ENCODE data around the gene FAM89B.
"Not testable (repeated sequence)": the region's sequence is repeated elsewhere in the genome, so short reads cannot be mapped to it uniquely, and the experiment has no call there.

The FAM89B gene

DNA sequence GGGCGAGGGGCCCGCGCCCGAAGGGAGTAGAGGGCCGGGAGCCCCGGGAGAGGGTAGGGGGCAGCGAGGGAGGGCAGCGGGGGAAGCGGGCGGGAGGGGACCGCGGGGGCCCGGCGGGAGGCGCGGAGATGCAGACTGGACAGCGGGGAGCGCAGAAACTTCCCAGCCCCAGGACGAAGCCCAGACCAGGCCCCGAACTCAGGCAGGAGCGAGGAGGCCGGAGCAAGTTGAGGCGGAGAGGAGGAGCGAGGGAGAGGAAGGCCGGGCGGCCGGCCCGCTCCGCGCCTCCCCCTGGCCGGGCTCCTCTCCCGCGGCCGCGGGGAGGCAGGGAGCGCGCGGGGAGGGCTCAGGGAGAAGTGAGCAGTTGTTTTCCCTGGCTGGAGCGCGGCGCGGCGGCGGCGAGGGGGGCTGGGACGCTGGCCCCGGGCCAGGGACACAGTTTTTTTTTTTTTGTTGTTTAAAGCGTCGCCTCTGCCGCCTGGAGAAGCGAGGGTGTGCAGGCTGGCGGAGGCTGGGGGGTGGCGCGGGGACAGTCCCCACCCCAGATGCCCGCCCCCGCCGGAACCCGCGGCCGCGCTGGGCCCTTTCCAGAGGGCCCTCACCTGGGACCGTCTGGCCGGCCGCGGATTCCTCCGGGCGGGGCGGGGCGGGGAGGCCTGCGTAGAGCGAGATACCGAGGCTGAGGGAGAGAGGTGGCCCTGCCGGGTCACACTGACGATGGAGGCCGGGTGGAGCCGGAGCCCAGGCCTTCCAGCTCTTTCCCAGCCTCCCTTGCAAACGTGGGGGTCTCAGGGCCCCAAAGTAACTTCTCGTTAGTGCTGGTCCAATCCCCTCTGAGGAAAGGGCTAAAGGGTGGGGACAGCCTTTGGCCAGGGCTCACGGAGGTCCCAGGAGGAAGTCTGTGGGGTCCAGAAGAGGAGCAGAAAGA lies 14.1 kb upstream of the FAM89B start, which contains the start of gene LTBP3:
LTBP3 (minus strand) TSS at position 358 of the 928 bp plus-strand sequence. CDS start 400 bp downstream, outside the sequence.
- peak; percentile 66 for DNase-seq

DNA sequence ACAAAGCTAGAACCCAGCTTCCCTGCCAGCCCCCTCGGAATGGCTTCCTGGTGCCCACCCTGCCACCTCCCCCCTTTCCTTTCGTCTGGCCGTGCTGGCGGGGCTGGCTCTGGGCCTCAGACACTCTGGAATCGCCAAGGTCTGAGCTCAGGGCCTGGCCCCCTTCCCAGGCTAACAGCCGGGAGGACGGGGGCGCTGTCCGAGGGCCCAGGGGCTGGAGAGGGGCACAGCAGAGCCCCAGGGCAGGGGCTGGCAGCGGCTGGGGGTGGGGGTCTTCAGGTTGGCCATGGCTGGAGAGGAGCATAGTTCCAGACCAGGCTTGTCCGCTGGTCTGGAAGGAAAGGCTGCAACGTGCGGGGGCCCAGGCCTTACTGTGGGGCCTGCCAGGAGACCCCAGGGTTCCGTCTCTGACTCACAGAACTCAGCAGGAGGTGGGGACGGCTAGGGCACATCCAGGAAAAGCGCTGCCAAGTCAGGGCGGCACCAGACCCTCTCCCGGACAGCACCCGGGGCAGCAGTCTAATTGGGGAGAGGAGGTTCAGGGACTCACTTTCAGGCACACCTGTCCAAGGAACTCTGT lies 13.3 kb upstream of the FAM89B start:
- DNase-seq = peak; percentile 69

DNA sequence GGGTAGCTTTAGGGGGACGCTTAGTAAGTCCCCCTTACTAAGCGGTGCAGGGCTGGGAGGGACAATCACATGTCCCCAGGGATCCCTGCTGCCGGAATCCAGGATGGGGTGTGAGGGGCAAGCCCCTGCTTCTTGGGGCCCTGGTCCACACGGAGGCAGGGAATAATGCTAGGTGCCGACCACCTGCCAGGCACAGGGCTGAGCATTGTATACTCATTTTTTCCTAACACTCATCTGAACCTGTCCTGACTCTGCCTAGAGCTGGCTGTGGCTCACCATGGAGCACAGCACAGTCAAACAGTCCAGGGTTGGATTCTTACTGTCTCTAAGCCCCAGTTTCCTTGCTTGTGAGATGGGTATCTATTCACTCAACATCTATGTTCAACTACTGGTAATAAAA lies 12.8 kb upstream of the FAM89B start:
- peak; percentile 58 for DNase-seq

DNA sequence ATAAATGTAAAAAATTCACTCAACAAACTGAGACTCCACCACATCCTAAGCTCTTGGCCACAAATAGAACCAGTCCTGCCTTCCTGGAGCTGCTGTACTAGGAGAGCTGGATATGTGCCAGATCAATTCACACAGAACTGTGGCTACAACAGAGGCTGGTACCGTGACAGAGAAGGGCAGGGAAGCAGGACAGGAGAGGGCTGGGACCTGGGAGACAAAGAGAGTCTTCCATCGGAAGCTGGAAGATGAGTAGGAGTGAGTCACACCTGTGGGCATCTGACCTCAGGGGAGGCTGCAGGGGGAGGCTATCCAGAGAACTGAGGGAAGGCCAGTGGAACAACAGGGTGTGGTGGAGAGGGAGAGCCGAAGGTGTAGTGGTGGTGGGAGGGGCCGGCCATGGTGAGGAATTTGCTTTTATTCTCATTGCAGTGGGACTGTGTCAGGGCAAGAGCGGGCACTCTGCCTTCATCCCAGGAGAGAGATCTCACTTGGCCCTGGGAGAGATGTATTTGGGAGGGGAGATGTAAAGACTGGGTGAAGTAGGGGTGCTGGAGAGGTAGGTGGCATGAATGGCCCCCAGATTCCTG lies 12.3 kb upstream of the FAM89B start:
- no peak for DNase-seq

DNA sequence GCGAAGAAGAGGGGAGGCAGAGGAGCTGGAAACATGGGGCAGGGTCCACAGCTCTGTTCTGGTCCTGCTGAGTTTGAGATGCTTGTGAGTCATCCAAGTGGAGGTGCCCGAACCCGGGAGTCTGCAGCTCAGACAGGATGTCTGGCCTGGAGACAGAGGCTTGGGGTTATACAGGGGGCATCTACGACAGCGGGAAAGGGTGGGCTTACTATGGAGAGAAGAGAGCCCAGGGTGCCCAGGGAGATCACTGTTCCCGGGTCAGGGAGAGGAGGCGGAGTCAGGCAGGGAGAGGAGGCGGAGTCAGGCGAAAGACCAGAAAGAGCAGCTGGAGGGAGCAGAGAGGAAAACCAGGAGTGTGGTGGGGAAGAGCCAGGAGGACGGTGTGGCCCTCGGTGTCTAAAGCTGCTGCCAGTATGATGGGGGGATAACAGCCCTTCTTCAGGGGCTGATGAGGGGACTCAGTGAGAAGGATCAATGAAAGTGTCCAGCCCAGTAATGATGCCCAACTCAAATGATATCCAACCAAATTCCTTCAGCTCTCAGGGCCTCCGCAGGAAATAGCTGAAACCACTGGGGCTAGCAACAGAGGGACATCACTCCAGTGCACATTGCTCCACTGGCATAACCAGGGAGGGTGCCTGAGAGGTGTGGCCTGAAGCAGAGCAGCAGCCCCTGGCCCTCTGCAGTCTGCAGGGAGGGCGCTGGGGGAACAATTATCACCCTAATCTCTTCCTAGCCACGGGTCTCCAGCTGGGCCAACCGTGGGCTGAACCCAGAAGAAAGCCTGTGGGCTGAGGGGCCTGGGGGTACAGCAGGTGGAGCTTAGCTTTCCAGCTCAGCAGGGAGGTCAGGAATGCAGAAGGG lies 11.6 kb upstream of the FAM89B start:
- no peak for DNase-seq

DNA sequence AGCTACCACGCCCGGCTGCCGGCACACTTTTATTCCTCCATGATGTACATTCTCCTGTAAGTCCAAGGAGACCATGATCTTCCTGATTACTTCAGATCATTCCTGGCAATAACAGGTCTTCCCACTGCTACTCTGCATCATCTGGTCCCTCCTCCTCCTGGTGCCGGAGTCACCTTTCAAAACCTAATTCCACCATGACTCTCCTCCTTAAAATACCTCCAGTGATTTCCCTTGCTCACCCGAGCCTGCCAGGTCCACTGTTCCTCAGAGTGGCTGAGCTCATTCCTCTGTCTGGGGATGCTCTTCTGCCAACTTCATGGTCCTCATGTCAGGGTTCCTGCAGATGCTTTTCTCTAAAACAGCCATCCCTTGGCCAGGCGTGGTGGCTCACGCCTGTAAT lies 10.3 kb upstream of the FAM89B start:
- DNase-seq = no peak

DNA sequence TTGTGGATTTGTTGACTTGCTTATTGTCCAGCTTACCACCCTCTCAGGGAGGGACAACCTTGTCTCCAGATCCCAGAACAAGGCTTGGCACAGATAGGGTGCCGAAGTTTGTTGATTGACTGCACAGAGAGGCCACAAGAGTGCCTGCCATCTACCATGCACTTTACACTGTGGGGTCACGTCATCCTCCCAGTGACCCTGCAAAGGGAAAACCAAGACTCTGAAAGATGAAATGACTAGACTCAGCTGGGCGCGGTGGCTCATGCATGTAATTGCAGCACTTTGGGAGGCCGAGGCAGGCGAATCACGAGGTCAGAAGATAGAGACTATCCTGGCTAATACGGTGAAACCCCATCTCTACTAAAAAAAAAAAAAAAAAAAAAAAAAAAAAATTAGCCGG lies 9.6 kb upstream of the FAM89B start:
- no peak for DNase-seq

DNA sequence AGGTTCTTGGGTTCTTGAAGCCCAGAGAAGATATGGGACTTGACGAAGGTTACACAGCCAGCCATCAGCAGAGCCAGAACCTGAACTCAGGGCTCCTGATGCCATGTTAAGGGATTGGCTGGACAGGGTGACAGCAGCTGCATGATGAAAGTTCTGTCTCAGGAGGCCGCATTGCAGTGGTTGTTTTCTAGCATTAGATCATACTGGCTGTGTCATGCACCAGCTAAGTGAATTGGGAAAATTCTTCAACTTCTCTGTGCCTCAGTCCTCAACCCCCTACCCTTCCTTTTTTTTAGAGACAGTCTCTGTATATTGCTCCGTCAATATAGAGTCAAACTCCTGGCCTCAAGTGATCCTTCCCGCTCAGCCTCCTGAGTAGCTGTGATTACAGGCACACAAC lies 8.7 kb upstream of the FAM89B start:
- no peak for DNase-seq

DNA sequence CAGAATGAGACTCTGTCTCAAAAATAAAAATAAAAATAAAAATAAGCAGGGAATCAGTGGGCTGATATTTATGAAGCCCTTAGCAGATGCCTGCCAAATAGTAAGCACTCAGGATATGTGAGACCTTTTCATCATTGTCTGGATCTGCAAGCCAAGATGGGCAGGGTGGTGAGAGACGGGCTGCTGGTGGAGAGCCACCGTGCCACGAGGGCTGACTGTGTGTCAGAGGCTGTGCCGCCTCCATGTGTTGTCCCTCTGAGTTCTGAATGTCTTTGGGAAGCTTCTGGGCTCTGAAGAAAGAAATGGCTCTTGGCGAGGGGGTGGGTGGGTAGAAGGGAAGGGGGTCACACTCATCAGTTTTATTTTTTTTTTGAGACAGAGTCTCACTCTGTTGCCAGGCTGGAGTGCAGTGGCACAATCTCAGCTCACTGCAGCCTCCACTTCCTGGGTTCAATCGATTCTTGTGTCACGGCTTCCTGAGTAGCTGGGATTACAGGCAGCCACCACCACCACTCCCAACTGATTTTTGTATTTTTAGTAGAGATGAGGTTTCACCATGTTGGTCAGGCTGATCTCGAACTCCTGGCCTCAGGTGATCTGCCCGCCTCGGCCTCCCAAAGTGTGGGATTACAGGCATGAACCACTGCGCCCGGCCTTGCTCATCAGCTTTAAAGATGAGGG lies 7.3 kb upstream of the FAM89B start:
- not testable (repeated sequence) for DNase-seq

DNA sequence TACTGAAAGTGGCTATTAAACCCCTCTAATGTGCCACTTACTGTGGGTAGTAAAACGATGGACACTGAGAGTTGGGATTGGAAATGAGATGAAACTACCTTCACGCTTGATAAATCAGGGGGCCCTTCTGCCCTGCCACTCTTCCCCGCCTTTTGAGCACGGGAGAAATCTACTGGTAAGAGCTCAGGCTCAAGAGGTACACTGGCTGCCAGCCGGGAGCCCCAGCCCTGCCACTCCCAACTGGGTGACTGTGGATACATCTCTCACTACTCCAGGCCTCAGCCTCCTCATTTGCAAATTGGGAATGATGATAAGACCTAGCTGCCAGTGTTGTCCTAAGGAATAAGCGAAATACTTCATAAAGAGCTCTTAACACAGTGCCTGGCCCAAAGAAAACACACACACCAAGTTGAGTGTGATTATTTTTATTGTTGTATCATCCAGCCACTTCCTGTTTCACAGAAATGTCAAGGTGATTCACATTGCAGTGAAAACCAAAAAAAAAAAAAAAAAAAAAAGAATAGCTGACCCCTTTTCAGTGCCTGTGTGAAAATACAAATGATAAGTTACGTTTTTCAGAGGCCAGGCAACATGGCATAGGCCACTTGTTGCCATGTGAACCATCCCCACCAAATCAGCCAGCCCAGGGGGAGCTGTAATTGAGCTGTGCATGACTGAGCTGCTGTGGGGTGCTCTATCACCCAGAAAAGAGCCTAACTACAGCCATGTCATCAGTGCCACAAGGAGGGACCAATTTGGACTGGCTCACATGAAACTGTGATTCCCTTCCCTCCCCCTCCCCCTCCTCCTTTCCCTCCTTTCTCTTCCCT lies 6.5 kb upstream of the FAM89B start:
- DNase-seq = no peak

DNA sequence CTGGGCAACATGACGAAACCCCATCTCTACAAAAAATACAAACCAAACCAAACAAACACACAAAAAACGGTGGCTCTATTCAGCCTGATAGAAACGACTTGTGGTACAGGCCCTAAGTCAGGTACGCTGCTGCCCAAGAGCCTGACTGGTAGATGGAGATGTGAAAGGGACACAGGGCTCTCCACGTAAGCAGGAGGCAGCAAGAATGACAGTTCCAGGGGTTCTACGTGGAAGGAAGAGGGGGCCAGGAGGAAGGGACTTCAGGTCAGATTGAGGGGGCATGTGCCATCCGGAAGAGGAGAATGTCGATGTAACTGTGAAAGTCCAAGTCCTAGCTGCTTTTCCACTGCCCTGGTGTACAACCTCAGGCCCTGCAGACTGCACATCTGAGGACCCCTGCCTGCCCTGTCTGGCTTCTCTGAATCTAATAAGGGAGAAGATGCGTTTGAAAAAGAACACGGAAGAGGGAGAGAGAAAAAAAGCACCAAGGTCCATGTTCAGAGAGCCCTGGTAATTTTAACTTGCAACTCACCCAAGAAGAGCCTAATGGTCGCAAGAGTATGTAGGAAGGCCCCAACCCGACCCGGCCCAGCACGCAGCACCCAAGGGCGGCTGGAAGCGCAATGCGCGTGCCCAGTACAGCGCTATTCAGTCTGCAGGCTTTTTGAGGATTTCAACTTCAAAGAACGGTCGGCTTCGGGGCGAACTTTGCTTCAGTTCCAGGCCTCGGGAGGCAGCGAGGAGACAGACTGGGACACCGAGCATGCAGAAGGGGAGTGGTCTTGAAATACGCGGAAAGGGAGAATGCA lies 3.0 kb upstream of the FAM89B start:
- DNase-seq = no peak

DNA sequence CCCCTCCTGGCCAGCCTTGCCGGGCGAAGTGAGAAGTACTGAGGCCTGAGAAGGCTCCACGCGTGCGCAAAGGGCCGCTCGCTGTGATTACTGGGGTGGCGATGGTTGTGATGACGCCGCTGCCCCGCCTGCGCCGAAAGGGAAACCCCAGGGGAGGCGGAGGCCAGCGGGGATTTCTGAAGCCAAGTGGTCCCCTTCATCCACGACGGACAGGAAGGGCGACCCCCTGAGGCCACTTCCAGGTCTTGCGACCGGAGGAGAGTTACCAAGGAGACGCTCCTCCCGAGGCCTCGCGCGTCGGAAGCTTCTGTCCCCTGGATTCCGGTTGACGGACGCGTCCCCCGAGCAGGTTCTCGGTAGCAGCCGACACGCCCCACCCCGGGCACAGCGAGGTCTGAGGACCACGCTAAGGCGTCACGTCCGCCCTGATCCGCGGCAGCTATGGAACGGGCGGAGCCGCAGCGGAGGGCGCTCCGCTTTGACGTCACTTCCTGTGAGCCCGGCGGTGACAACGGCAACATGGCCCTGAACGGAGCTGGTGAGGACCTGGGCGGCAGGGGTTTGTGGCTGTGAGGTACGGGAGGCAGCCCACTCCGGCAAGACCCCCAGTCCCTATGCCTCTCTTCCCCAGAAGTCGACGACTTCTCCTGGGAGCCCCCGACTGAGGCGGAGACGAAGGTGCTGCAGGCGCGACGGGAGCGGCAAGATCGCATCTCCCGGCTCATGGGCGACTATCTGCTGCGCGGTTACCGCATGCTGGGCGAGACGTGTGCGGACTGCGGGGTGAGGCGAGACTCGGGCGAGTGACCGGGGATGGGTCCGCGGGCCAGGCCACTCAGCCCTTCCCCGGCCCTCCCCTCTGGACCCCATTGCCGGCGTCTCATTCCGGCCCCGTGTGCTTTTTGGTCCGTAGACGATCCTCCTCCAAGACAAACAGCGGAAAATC lies 2.1 kb upstream of the FAM89B start, which contains the start of gene ZNRD2:
ZNRD2 (plus strand) TSS at position 505 of the 946 bp plus-strand sequence; CDS start at position 520, 15 bp downstream.
- peak; percentile 98 for DNase-seq

DNA sequence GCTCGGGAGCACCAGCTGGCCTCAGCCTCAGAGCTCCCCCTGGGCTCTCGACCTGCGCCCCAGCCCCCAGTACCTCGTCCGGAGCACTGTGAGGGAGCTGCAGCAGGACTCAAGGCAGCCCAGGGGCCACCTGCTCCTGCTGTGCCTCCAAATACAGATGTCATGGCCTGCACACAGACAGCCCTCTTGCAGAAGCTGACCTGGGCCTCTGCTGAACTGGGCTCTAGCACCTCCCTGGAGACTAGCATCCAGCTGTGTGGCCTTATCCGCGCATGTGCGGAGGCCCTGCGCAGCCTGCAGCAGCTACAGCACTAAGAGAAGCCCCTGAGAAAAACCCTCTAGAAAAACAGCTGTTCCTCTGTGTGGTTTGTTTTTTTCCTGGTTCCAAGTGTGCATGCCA lies 918 bp upstream of the FAM89B start:
- DNase-seq = no peak

DNA sequence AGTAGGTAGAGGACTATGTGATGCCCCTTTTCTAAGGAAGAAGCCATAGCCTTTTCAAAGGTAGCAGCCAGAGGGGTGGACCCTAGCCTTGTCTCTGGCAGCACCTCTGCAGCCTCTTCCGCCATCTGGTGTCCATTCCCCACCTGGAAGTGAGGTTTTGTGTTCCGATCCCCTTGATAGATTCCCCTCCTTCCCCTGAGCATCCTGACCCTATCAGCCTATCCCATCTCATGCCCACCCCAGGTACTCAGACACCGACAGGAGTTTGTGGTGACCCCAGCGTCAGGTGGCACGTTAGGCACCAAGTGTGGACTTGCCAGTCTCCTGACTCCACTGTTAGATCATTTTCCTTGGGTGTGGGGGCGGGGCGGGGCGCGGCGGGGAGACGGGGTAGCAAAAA lies 398 bp upstream of the FAM89B start:
- DNase-seq = no peak

DNA sequence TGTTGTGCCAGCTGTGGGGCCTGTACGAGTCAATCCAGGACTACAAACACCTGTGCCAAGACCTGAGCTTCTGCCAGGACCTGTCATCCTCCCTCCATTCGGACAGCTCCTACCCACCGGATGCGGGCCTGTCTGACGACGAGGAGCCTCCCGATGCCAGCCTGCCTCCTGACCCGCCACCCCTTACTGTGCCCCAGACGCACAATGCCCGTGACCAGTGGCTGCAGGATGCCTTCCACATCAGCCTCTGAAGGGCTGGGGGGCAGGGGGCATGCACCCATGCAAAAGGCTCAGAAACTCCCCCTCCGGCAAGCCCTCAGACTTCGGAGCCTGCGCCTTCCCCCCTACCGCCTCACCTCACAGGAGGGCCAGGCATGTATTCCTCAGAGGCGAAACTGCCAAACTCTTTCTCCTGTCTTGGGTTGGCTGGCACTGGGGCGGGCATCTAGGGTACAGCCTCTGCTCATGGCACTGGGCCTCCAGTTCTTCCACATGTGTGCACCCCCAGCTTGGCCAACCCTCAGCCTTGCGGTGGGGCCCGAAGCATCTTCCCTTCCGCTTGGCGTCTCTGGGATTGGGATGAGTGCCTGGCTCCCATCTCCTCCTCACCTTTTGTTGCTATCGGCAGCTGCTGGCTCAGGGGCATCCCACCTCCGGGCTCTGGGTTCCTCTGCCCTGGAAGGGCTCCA lies 1.2 kb downstream of the FAM89B start:
- no peak for DNase-seq

DNA sequence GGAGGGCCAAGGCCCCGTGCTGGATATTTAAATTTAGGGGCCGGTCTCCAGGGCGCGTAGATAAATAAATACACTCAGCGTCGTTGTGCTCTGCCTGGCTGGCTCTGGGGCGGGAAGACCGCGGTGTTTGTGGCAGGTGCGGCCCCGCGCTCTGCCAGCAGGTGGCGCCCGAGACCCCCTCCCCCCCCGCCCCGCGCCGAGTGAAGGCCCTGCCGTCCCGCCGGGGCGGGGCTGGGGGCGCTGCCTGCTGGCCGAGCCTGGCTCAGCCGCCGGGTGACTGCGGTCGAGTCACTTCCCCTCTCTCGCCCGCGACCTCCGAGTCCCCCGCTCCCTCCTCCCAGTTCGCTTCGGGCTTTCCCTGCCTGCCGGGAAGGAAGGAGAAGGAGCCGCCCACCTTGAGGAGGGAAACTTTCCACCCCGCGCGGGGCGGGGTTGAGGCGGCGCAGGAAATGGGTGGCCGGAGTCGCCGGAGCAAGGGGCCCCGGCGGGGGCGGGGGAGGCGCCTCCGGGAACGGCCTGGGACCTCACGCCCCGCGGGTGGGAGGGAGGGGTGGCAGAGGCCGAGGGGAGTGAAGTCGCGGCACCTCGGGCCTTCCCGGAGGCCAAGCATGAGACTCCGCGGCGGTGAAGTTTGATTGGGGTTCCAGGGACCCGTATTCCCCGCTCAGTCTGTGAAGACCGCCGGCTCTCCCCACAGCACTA lies 1.9 kb downstream of the FAM89B start:
- peak; percentile 94 for DNase-seq

DNA sequence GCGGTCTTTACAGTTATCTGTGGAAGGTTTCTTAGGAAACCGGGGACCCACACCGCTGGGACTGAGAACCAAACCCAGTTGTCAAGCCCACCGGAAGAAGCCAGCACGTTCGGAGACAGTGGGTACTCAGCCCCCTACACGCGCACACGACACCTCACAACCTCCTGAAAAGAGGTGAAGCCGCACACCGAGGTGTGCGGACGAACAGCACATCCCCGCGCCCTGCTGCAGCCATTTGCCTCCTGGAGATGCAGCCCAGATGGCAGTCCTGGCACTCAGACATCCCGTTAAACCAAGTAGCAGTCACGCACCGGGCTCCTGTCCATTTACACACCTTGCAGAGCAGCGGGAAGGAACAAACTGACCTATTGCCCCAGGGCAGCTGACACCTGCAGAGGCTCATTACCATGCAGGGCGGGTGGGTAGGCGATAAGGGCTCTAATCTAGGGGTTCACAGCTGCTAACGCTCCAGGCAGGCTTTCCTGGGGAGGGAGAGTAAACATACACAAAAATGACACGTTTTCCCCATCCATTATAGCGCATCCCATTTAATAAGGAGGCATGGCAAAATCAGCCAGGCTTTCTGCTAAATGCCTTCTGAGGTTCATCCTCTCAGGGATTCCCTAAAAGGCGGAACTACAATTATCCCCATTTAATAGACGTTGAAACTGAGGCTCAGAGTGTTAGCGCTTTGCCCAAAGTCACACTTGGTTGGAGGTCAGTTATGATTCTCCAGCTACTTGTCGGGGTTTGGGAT lies 2.7 kb downstream of the FAM89B start:
- DNase-seq = no peak
